GM19438 (cell line): ENCODE data around the gene GSDMA.
"Not testable (repeated sequence)": the region's sequence is repeated elsewhere in the genome, so short reads cannot be mapped to it uniquely, and the experiment has no call there.

Source experiments
- ATAC-seq: cut with Tn5 transposase; IDR thresholded peaks from one replicate; pipeline ENCODE4 v1.9.1; 2021; ENCODE audit warnings: low read depth; ENCODE audit not compliant: unreplicated experiment

GSDMA gene

DNA sequence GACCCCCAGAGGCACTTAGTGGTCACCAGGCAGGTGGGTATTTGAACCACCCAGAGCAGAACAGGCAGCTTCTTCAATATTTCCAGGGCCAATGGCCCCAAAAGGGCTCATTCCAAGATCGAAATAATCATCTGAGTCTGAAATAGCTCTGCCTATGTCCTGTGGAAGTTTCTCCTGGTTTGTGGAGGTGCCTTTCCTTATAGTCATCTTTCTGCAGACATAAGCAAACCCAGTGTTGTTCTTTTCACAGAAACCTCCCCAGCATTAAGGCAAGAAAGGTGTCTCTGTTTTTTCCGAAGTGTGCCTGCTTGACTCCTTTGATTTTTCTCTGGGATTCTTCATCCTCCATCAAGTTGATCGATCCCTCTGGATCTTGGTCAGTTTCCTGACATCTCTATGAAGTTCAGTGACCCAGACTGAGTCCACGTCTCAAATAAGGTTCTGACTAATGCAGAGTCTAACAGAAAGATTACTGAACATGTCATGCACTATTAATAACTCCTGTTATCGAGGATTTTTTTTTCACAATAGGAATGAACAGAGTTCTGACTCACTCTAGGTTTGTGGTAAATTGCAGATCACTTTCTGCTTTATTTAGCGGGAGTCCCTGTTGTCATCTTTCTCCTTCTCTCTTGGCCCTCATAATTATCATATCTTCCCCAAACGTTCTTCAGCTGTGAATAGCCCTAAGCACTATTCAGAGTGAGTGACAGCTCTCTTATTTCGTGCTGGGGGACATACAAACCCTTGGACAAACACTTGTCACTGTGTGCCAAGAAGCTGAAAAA, 33.8 kb upstream of the GSDMA start:
- ATAC-seq = no peak

DNA sequence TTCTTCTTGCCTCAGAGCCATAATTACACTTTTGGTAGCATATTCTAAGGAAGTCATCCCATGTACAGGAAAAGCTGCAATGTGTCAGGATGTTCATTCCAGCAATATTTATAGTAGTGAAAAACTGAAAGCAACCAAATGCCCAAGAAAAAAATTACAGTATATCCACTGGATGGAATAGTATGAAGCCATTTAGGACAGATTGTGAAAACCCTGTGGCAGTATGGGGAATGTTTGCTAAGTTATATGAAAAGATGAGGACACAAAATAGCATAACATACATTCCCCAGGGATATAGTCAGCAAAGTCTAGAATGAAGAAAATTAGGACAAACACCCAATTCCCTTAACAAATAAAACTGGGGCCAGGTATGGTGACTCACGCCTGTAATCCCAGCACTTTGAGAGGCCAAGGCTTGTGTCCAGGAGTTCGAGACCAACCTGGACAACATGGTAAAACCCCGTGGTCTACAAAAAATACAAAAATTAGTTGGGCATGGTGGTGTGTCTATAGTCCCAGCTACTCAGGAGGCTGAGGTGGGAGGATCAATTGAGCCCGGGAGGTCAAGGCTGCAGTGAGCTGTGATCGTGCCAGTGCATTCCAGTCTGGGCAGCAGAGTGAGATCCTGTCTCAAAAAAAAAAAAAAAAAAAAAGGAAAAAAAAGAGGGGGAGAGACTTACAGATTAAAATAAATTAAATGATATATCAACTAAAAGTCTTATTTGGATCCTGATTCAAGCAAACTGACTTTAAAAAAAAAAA, 33.0 kb upstream of the GSDMA start:
- no peak for ATAC-seq

DNA sequence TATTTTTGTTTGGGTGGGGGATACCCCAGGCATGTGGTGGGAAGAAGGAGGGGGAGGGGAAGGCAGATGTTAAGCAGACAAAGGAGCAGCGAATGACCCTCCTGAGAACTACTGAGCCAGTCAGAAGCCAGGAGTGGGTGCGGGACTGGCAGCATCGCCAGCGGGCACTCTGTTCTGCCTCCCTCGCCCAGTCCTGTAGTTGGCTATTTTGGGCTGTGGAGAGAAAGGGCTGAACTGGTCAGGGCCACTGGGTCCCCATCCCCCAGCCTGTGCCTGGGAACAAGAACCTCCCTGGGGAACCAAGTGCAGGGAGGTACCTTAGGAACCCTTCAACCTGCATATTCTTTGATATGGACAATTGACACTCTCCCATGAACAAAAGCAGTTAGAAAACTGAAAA, 28.9 kb upstream of the GSDMA start:
- no peak for ATAC-seq

DNA sequence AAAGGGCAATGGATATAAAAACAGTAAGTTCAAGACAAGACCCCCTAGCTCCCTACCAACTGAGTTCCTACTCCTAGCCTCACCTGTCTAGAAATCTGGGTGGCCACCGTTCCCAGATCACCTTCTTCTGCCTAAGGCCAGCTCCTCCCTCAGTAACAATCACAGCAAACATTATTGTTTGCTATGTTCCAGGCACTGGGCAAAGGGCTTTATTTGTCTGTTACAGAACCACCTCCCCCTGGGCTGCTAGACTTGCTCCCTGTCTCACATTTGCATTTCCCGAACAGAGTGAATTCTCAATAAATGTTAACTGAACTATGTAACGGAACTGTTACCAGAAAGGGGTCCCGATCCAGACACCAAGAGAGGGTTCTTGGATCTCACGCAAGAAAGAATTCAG, 28.5 kb upstream of the GSDMA start:
- ATAC-seq = no peak

DNA sequence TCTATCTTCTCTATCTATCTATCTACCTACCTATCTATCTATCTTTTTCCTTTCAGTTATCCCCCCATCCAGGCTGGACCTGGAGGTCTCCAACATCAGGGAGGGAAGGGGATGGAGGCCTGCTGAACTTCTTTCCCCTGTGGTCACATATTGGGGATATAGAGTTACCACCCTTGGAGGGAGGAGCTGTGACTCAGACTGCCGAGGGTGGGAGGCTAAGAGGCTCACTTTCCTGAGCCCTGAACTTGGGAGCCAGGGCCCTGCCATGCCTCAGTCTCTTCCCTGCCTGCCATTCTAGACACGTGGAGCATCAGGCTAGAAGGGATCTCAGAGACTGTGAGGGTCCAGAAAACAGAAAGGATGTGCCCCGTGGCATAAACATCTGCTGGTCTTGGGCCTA, 26.9 kb upstream of the GSDMA start:
- no peak for ATAC-seq

DNA sequence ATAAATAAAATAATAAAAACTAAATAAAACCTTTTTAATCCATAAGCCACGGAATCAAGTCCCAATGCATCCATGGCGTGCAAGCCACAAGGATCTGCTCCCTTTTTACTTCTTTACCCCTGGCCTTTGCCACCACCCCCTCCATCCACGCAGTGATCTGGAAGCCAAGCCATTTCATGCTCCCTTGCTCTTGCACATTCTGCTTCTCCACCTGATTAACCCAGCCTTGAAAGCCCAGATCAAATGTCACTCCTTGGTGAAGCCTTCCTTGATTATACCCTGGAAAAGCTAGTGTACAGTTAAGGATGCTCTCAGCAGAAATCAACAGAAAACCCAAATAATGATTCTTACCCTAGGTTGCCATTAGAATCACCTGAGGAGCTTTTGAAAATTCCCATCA, 25.4 kb upstream of the GSDMA start:
- ATAC-seq = no peak

DNA sequence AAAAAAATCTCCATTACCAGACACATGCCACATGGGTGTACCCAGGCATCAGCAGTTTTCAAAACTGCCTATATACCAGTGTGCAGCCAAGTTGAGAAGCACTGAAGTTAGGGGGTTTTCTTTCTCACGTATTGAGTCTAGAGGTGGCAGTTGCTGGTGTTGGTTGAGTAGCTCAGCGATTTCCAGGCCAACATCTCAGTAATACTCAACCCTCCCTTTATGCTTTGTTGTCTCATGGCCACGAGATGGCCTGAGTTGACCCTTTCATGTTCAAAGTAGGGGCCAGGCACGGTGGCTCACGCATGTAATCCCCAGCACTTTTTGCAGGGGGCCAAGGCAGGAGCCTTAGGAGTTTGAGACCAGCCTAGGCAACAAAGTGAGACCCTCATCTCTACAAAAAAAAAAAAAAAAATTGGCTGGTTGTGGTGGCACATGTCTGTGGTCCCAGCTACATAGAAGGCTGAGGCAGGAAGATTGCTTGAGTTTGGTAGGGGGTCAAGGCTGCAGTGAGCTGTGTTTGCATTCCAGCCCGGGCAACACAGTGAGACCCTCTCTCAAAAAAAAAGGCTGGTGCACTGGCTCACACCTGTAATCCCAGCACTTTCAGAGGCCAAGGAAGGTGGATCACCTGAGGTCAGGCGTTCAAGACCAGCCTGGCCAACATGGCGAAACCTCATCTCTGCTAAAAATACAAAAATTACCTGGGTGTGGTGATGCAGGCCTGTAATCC, 24.5 kb upstream of the GSDMA start:
- no peak for ATAC-seq

DNA sequence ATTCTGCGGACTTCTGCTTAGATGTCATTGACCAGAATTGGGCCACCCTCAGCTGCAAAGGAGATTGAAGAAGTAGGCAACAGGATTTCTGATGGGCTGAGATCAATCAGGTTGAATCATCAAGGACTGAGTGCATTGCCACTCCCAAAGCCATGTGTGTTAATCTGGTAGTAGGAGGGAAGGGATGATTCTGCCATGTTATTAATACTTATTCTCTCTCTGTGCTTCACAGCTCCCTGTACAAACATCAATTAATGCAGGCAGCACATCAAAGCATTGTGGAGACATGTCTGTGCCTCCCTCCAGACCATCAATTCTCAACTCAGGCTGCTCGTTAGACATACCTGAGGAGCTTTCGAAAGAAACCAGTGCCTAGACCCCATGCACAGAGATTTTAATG, 23.7 kb upstream of the GSDMA start:
- ATAC-seq = no peak

DNA sequence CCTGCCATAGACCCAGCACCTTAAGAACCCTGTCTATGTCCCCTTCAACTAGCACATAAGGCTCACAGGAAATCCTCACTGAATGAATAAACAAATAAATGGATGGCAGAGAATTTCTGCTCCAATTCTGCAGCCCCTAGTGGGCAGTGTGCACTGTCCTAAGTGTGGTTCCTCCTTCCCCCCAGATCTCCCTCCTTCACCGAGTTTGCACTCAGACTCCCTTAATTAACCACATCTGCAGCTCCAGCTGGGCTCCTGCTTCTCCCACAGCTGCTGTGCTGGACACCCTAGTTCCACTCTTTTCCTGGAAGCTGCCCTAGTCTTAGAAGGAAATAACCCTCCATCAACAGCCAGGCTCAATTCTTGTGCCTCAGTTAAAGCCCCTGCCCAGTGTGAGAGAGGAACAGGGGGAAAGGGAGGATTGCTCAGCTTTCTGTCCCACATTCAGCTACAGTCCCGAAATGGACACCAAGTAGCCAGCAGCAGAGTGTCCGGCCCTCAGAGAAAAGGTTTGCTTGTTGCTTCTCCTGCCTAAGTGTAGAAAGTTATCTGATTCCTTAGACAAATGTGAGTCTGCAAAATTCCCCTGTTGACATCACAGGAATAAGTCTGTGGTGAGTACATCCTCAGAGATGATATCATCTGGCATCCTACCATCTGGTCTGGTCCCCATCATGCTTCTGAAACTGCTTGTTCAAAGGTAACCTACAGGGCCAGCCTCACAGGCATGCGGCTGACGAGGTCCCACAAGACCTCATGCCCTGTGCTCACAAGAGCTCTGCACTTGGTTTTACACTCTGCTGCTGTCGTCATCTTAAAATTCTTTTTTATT, 23.0 kb upstream of the GSDMA start:
- no peak for ATAC-seq

DNA sequence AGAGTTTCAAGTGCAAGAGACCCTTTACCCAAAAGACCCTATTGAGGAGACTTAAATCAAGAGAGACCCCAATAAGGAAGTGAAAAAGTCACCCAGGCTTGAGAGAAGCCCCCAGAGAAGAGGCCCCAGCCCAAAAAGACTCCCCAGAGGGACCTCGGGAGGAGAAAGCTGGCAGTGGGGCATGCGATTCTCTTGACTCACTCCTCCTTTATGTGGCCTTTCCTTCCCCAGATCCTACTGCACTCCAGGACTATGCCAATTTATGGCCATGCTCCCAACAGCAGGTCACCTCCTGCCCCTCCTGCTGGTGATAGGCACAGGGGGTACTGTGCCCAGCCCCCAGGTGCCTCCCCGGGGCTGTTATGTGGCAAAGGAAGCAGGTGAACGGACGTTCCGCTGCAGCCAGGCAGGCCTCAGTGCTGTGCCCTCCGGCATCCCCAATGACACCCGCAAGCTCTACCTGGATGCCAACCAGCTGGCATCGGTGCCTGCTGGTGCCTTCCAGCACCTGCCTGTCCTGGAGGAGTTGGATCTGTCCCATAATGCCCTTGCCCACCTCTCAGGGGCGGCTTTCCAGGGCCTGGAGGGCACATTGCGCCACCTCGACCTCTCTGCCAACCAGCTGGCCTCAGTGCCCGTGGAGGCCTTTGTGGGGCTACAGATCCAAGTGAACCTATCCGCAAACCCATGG, 19.0 kb upstream of the GSDMA start:
- ATAC-seq = no peak

DNA sequence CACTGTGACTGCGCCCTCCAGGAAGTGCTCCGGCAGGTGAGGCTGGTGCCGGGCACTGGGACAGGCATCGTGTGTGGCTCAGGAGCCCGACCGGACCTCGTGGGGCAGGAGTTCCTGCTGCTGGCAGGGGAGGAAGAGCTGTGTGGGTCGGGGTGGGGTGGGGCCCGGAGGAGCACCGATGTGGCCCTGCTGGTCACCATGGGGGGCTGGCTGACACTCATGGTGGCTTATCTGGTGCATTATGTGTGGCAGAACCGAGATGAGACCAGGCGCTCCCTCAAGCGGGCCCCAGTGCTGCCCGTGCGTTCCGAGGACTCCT, 18.5 kb upstream of the GSDMA start:
- ATAC-seq = no peak

DNA sequence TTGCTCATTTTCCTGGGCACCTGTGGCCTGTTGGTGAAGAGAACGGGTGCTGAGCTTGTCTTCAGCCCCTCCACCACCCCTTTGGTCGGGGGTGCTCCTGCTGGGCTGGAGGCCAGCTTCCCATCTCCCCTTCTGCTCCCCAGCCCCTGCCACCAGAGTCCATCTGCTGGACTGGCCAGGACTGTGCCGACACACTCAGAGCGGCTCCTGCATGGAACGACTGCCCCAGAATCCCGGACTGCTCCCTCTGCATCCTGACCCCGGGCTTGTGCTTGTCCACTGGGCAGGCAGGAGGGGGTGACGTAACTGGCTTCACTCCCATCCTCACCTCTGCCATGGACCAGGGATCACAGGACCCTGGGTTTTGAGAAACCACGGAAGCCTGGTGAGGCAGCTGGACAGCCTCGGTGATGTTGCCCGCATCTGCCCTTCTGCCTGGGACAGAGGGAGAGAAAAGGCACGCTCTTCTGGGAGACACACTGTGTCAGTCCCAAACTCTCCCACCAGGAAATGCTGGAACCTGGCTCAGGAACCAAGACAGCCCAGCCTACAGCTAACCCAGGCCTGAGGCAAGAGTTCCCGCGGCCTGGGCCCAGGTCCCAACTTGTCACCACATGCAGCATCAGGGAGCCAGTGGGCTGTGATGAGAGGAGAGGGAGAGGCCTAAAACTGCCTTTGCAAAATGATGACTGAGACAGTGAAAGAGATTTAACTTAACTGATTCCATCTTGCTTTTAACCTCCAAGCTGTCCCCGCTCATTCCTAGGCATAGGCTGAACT, 16.1 kb upstream of the GSDMA start:
- no peak for ATAC-seq

DNA sequence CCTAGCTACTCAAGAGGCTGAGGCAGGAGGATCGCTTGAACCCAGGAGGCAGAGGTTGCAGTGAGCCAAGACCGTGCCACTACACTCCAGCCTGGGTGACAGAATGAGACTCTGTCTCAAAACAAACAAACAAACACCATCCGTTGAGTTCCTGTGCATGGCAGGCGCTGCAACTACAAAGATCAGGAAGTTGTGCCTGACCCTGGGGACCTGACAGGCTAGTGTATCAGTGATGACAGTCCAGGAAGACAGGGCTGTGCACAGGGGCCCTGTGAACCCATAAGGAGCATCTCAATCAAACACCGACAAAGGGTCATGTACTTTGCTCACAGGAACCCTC, 14.3 kb upstream of the GSDMA start:
- not testable (repeated sequence) for ATAC-seq

DNA sequence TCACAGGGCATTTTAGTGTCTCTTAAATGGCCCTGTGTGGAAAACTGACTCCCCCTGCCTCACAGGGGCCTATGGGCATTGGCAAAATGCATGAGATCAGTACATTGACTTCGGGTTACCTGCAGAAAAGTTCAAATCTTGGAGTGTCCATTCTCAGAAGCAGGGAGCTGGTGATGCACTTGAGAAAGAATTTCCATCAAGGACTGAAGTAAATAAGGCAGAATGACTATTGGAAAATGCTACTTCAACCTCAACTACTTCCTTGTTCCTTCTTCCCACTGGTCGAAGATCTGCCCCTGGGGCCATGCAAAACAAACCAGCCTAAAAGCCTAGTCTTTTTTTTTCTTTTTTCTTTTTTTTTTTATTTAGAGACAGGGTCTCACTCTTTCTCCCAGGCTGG, 13.8 kb upstream of the GSDMA start:
- ATAC-seq = no peak

DNA sequence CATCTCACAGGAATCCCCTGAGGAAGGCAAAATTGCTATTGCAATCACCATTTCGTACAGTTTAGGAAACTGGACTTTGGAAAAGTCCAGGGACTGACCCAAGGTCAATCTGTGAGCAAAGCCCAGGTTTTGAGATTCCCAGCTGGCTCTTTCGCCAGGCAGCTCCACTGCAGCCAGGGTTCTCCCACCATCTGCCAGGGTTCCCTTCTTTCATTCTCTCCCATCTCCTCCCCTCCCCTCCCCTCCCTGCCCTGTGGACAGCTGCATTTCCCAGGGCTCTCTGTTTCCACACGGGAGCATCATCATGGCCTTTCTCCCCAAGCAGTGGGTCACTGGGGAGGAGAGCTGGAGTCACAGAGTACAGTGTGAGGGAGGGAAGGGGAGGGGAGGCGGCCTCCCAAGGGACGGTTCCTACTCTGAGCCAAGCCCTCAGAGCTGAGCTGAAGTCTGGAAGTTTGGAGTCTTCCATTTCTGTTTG, 11.9 kb upstream of the GSDMA start:
- ATAC-seq = no peak

DNA sequence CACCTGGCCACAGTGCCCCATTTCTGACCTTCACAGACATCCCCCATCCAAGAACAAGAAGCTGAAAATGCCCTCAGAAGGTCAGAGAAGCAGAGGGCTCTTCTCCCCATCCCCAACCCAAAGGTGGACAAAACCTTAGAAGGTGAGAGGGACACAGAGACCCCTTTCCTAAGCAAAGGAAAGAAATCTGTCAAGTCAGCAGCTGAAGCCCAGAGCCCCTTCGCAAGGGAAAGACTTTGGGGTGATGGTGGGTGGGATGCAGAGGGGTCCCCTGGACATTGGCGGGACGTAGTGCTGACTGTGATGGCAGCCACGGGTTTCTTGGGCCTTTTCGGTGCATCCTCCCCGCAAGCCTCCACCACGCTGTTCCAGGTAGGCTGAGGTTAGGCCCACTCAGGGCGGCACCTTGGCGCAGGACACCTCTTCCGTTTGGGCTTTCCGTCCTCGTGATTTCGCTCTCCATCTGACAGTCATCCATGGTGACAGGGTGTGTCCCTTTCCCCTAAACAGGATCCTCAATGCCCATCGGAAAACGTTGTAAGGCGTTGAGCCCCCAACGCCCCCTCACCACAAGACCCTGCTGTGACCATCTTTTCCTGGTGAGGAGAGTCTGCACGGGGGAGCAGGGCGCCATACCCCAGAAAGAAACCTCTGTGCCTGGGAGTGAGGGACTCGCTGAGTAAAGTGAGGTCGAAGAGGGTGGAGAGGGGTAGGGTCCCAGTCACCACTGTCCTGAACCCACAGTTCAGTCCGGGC, 10.7 kb upstream of the GSDMA start:
- ATAC-seq = no peak

DNA sequence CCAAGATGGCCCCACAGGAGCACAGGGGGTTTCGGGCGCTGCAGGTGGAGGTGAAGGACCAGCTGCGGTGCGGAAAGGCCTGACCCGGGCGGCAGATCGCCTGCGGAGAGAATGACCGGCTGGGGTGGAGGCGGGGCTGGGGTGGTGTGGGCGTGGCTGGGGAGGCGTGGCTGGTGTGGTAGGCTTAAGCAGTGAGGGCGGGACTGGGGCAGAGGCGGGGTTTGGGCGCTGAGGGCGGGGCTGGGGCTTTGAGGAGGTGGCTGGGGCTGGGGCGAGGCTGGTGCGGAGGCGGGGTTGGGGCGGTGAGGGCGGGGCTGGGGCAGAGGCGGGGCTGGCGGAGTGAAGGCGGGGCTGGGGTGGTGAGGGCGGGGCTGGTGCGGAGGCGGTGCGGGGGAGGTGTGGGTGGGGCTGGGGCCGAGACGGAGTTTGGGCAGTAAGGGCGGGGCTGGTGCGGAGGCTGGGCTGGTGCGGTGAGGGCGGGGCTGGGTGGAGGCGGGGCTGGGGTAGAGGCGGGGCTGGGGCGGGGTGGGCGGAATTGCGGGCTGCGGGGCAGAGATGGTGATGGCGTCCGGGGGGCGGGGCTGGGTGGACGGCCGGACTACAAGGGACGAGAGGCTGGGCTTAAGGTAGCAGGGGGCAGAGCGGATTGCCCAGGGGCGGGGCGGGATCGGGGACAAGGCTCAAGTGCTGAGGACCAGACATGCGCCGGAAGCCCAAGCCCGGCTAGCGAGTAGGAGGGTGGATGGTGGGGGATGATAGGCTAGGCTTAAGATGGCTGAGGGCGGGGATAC, 9.9 kb upstream of the GSDMA start:
- ATAC-seq = peak; percentile 76

DNA sequence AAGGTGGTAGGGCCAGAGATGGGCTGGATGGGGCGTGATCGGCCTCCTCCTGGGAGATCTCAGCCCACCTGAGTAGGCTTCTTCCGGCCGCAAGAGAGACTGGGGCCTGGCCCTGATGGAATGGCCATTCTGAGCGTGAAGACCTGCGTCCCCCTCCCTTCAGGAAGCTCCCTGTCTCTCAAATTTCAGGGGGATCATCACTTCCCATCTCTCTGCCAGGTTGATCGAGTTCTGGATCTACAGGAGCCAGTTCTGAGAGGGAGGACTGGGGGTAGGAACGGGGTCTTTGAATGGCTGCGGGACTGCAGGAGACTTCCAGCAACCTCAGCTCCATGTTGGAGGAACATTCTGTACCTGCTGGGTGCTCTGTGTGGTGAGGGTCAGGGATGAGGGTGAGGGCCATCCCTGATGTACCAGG, 9.3 kb upstream of the GSDMA start:
- no peak for ATAC-seq
